H1 (cell line): ENCODE measurements around the gene DEDD2. TPM values are rescaled to one million over a fixed set of nuclear protein-coding genes. Genes with fewer than 3 reads are reported as not detected.

Experiments
- CTCF ChIA-PET: fragments of 300-600 bp; sonication (Branson Sonifier 250); formaldehyde crosslinking; loops from one replicate; lab custom pipeline; 2021; ENCODE audit not compliant: partially characterized antibody; lab: Charles Lee
- POLR2A ChIA-PET: fragments of 300-600 bp; sonication (Branson Sonifier 250); formaldehyde crosslinking; loops from one replicate; lab custom pipeline; 2021; ENCODE audit warnings: inconsistent platforms; ENCODE audit not compliant: partially characterized antibody; lab: Charles Lee
- DNase-seq, 2 experiments: peaks; one replicate each; pipeline versions ENCODE4 v3.0.0 to v3.0.0-alpha.2; 2010 to 2022; ENCODE audit warnings: low spot score in 2 of 2, low read depth in 1 of 2, mixed read lengths in 1 of 2
- FAIRE-seq: peaks from 2 replicates; lab custom pipeline; 2011; peaks lifted over from hg19 to GRCh38; lab: Jason Lieb, UNC
- H2AFZ ChIP-seq: 2 replicates; pipeline ENCODE4 v1.8.1; 2012; ENCODE audit warnings: low read length, inconsistent platforms
- H2AK5ac ChIP-seq: 2 replicates; pipeline ENCODE4 v1.6.1; 2013; ENCODE audit warnings: low read depth, low read length
- H2BK120ac ChIP-seq: replicated peaks from 2 replicates; pipeline ENCODE3; 2013; ENCODE audit warnings: low read depth, low read length, inconsistent platforms
- H2BK12ac ChIP-seq: 2 replicates; pipeline ENCODE4 v1.6.1; 2013; ENCODE audit warnings: low read depth, low read length
- H2BK15ac ChIP-seq: 2 replicates; pipeline ENCODE4 v1.6.1; 2013; ENCODE audit warnings: low read length
- H2BK20ac ChIP-seq: 2 replicates; pipeline ENCODE4 v1.6.1; 2013; ENCODE audit warnings: low read length
- H2BK5ac ChIP-seq: 2 replicates; pipeline ENCODE4 v1.6.1; 2013; ENCODE audit warnings: low read depth, low read length
- H3K14ac ChIP-seq: 2 replicates; pipeline ENCODE4 v1.6.1; 2013; ENCODE audit warnings: inconsistent platforms; ENCODE audit not compliant: insufficient read length
- H3K18ac ChIP-seq: 2 replicates; pipeline ENCODE4 v1.6.1; 2013; ENCODE audit warnings: low read length; ENCODE audit errors: extremely low read depth
- H3K23ac ChIP-seq: 2 replicates; pipeline ENCODE4 v1.6.1; 2013; ENCODE audit warnings: inconsistent platforms; ENCODE audit not compliant: insufficient read length
- H3K23me2 ChIP-seq: 2 replicates; pipeline ENCODE4 v1.6.1; 2013; ENCODE audit warnings: low read depth, low read length
- H3K27ac ChIP-seq: 2 replicates; pipeline ENCODE4 v1.6.1; 2011; ENCODE audit warnings: low read depth, low read length, inconsistent platforms
- H3K27me3 ChIP-seq, 4 experiments: replicated peaks in 1 of 4; 1 replicate in 1 of 4; 2 replicates in 3 of 4; pipeline versions ENCODE4 v1.6.1 to v1.8.1; 2011 to 2013; ENCODE audit warnings: low read length in 3 of 4, mild to moderate bottlenecking in 3 of 4, inconsistent platforms in 2 of 4, mixed read lengths in 2 of 4, moderate library complexity in 1 of 4; ENCODE audit not compliant: control insufficient read depth in 3 of 4, insufficient read depth in 3 of 4; ENCODE audit errors: extremely low read depth in 1 of 4
- H3K36me3 ChIP-seq, 4 experiments: 2 replicates each; pipeline versions ENCODE4 v1.6.1 to v1.8.1; 2011 to 2013; ENCODE audit warnings: mild to moderate bottlenecking in 4 of 4, low read length in 3 of 4, moderate library complexity in 2 of 4, control low read depth in 1 of 4, inconsistent platforms in 1 of 4; ENCODE audit not compliant: insufficient read depth in 4 of 4, control insufficient read depth in 2 of 4
- H3K4ac ChIP-seq: replicated peaks from 2 replicates; pipeline ENCODE3; 2013; ENCODE audit warnings: low read length, low read depth, mixed read lengths, inconsistent platforms; ENCODE audit not compliant: insufficient read length
- H3K4me1 ChIP-seq, 4 experiments: replicated peaks in 1 of 4; 1 replicate in 1 of 4; 2 replicates in 3 of 4; pipeline versions ENCODE4 v1.6.1 to v1.8.1; 2011 to 2013; ENCODE audit warnings: low read length in 3 of 4, inconsistent platforms in 2 of 4, mixed read lengths in 1 of 4; ENCODE audit not compliant: insufficient read depth in 4 of 4, control insufficient read depth in 3 of 4
- H3K4me2 ChIP-seq, 2 experiments: 2 replicates each; pipeline versions ENCODE4 v1.6.1 to v1.8.1; 2011 to 2013; ENCODE audit warnings: low read depth in 2 of 2, low read length in 2 of 2, control low read depth in 1 of 2, inconsistent platforms in 1 of 2, mild to moderate bottlenecking in 1 of 2; ENCODE audit not compliant: insufficient read depth in 1 of 2
- H3K4me3 ChIP-seq, 4 experiments: fragments of 200-600, 300-600 bp in 1 of 4; sonication (generic), shearing (Covaris generic), sonication (Bioruptor Twin) in 1 of 4; 2 replicates each; pipeline versions ENCODE4 v1.5.1 to v1.8.1; 2011 to 2016; ENCODE audit warnings: low read length in 4 of 4, low read depth in 3 of 4, control low read depth in 2 of 4, inconsistent platforms in 2 of 4, mild to moderate bottlenecking in 2 of 4, mixed read lengths in 1 of 4, moderate library complexity in 1 of 4; ENCODE audit not compliant: insufficient read depth in 2 of 4; ENCODE audit errors: extremely low read depth in 1 of 4
- H3K56ac ChIP-seq: replicated peaks from 2 replicates; pipeline ENCODE3; 2013; ENCODE audit warnings: low read depth, mild to moderate bottlenecking, mixed read lengths, low read length, inconsistent platforms; ENCODE audit not compliant: insufficient read length
- H3K79me1 ChIP-seq: 2 replicates; pipeline ENCODE4 v1.6.1; 2013; ENCODE audit warnings: low read depth, low read length, control low read depth
- H3K79me2 ChIP-seq, 2 experiments: 2 replicates each; pipeline versions ENCODE4 v1.6.1 to v1.8.1; 2012 to 2013; ENCODE audit warnings: low read length in 2 of 2, mild to moderate bottlenecking in 2 of 2, inconsistent platforms in 1 of 2; ENCODE audit not compliant: insufficient read depth in 2 of 2, control insufficient read depth in 1 of 2
- H3K9ac ChIP-seq, 4 experiments: replicated peaks in 1 of 4; 1 replicate in 1 of 4; 2 replicates in 3 of 4; pipeline versions ENCODE4 v1.6.1 to v1.8.1; 2011 to 2013; ENCODE audit warnings: low read depth in 3 of 4, low read length in 3 of 4, control low read depth in 2 of 4, mild to moderate bottlenecking in 2 of 4, moderate library complexity in 2 of 4, inconsistent platforms in 1 of 4; ENCODE audit errors: extremely low read depth in 1 of 4
- H3K9me3 ChIP-seq, 2 experiments: 2 replicates each; pipeline versions ENCODE4 v1.6.1 to v1.8.1; 2012 to 2013; ENCODE audit warnings: mild to moderate bottlenecking in 2 of 2, moderate library complexity in 2 of 2, control low read depth in 1 of 2, inconsistent platforms in 1 of 2, low read depth in 1 of 2, low read length in 1 of 2, mixed read lengths in 1 of 2; ENCODE audit not compliant: insufficient read depth in 2 of 2
- H4K20me1 ChIP-seq, 2 experiments: replicated peaks in 1 of 2; 2 replicates each; pipeline versions ENCODE3 to v1.8.1; 2011 to 2013; ENCODE audit warnings: inconsistent platforms in 2 of 2, low read length in 2 of 2, mild to moderate bottlenecking in 1 of 2; ENCODE audit not compliant: insufficient read depth in 2 of 2, control insufficient read depth in 1 of 2
- H4K5ac ChIP-seq: 2 replicates; pipeline ENCODE4 v1.6.1; 2013; ENCODE audit warnings: low read length, low read depth, mixed read lengths, inconsistent platforms; ENCODE audit not compliant: insufficient read length
- H4K8ac ChIP-seq: 2 replicates; pipeline ENCODE4 v1.8.0; 2013; ENCODE audit warnings: mild to moderate bottlenecking, moderate library complexity, low read length, inconsistent platforms; ENCODE audit not compliant: insufficient read depth; ENCODE audit errors: extremely low read depth
- H4K91ac ChIP-seq: replicated peaks from 2 replicates; pipeline ENCODE3; 2013; ENCODE audit warnings: low read length, mixed read lengths, inconsistent platforms; ENCODE audit not compliant: insufficient read length
- ASH2L ChIP-seq: fragments of 200-600, 300-600 bp; sonication (generic); IDR thresholded peaks from one replicate; pipeline ENCODE4 v1.7.1; 2017; ENCODE audit warnings: low read length
- CTBP2 ChIP-seq: IDR thresholded peaks from 2 replicates; pipeline ENCODE4 v1.7.0; 2011; ENCODE audit warnings: borderline replicate concordance, mild to moderate bottlenecking, moderate library complexity, mixed read lengths, low read length; ENCODE audit not compliant: insufficient read depth, insufficient read length
- EGR1 ChIP-seq: IDR thresholded peaks from 2 replicates; pipeline ENCODE4 v1.6.1; 2011; ENCODE audit warnings: low read depth, low read length, borderline replicate concordance
- EZH2 ChIP-seq: fragments of 200-600 bp; sonication (generic); IDR thresholded peaks from 2 replicates; pipeline ENCODE4 v1.7.1; 2012; ENCODE audit warnings: low read depth, mild to moderate bottlenecking, moderate library complexity, low read length, inconsistent platforms; ENCODE audit not compliant: severe bottlenecking
- KDM4A ChIP-seq: IDR thresholded peaks from one replicate; pipeline ENCODE4 v1.7.1; 2012; ENCODE audit warnings: low read depth, mild to moderate bottlenecking, moderate library complexity, low read length, inconsistent platforms; ENCODE audit not compliant: severe bottlenecking
- POU5F1 ChIP-seq: IDR thresholded peaks from 2 replicates; pipeline ENCODE4 v1.6.1; 2011; ENCODE audit warnings: low read depth, mild to moderate bottlenecking, low read length, moderate library complexity
- RBBP5 ChIP-seq: IDR thresholded peaks from 2 replicates; pipeline ENCODE4 v1.7.1; 2012; ENCODE audit warnings: low read depth, mild to moderate bottlenecking, inconsistent platforms, low read length, moderate library complexity, borderline replicate concordance
- RNF2 ChIP-seq: fragments of 200-900, 300-1000 bp; sonication (generic); IDR thresholded peaks from 2 replicates; pipeline ENCODE4 v1.7.1; 2016; ENCODE audit warnings: borderline replicate concordance, low read depth, mild to moderate bottlenecking, antibody characterized with exemption, low read length; ENCODE audit not compliant: poor library complexity, severe bottlenecking; ENCODE audit errors: missing control alignments
- SP1 ChIP-seq: IDR thresholded peaks from 2 replicates; pipeline ENCODE4 v1.6.1; 2011; ENCODE audit warnings: low read depth, low read length
- SP4 ChIP-seq: IDR thresholded peaks from 2 replicates; pipeline ENCODE4 v1.6.1; 2012; ENCODE audit warnings: low read length, inconsistent platforms
- SUZ12 ChIP-seq: fragments of 200-600 bp; sonication (generic); IDR thresholded peaks from 2 replicates; pipeline ENCODE4 v1.6.1; 2012; ENCODE audit warnings: mild to moderate bottlenecking, inconsistent platforms, low read length, moderate library complexity, mixed read lengths
- TCF12 ChIP-seq: IDR thresholded peaks from 2 replicates; pipeline ENCODE4 v1.6.1; 2011; ENCODE audit warnings: low read depth, mild to moderate bottlenecking, low read length
- WGBS, 2 experiments: shearing (Covaris generic) in 1 of 2; methylation state at CpG; one replicate each; pipeline versions ENCODE4 v1.1.6 to v1.1.7; 2013 to 2015; ENCODE audit warnings: low lambda C conversion rate in 2 of 2, mixed read lengths in 2 of 2, inconsistent platforms in 1 of 2, low coverage in 1 of 2, missing lambda C conversion rate in 1 of 2; ENCODE audit not compliant: insufficient replicate concordance in 2 of 2, insufficient coverage in 1 of 2, insufficient read length in 1 of 2; ENCODE audit errors: extremely low coverage in 1 of 2, missing lambda C conversion rate in 1 of 2; 5-methylcytosine and 5-hydroxymethylcytosine counted together
- polyA plus RNA-seq, 7 experiments: library from polyadenylated mRNA; depleted of rRNA in 3 of 7; stranded (reverse) in 5 of 7; unstranded in 2 of 7; fragments of >200 nt in 5 of 7; fragments of 200-250 nt in 2 of 7; gene quantifications; 1 replicate in 5 of 7; 2 replicates in 1 of 7; 4 replicates in 1 of 7; pipeline versions ENCODE4 v1.2.1 to v1.2.3, GENCODE V29; 2011 to 2013; ENCODE audit warnings: missing spikeins in 2 of 7, mixed read lengths in 2 of 7
- total RNA-seq: library from RNA; stranded (reverse); fragmentation: NEBNext Ultra II Directional; extraction: Animal tissue kit (Norgen Biotek cat#: 25700); gene quantifications from 2 replicates; pipeline ENCODE4 v1.2.1, GENCODE V29; 2021

DEDD2 gene
- total and polyA plus RNA-seq, 2 of the 8 experiments (the other 6 are each of a cell fraction or from before 2014, with no cell fraction given), result 37.8 to 65.0 TPM

GRCh38 chr19:42175952-42176648, 41.4 kb downstream of the DEDD2 start:
- peaks cover 7 to 8% of the 10 kb centered on the region in 2 experiments for H4K20me1 ChIP-seq
- peaks cover 0 to 10% (median 7%) of the 10 kb centered on the region in 4 experiments; a peak in 5 of 7 replicates for H3K4me1 ChIP-seq

More at GRCh38 chr19:42175952-42176648, 41.4 kb downstream of the DEDD2 start:
- WGBS, 2 experiments, result 3% methylated on average over 19 of the region's 34 CpGs; no CpG with 5 or more reads in 1 of the 2 experiments
- Histone ChIP-seq H3K79me1 (no peaks in the 10 kb centered on the region), H4K91ac (no peak overlapping the region), H4K5ac (no peak overlapping the region), H3K79me2 (no peaks in the 10 kb centered on the region), H3K27ac (no peak overlapping the region), H3K4ac (no peak overlapping the region), H2AFZ (no peak overlapping the region), H3K36me3 (no peaks in the 10 kb centered on the region), H2BK5ac (no peak overlapping the region), H3K27me3 (peaks cover 40 to 73% (median 61%) of the 10 kb centered on the region in 4 experiments), H4K8ac (no peak overlapping the region), H3K56ac (no peak overlapping the region)
- POLR2A ChIA-PET, result interaction anchor here (0.6 to 2.3 kb wide), 13 partner anchors 8 to 1575 kb away, joined by 3 to 8 read pairs (median 4); no protein-coding TSS in a partner anchor
- no peak for FAIRE-seq
- TF ChIP-seq SUZ12 (peak; percentile 82; the same call in 1 of the 2 replicates), SP1 (no peak), EZH2 (peak; percentile 79), EGR1 (no peak; the same call in 1 of the 2 replicates), POU5F1 (no peak), RBBP5 (peak; percentile 36; the same call in 1 of the 2 replicates), SP4 (no peak), KDM4A (peak; percentile 22), TCF12 (no peak), RNF2 (peak; percentile 67), ASH2L (peak; percentile 46), CTBP2 (peak; percentile 78)
- TF ChIP-seq, all 59 proteins: peak for 7
- H3K4me3 ChIP-seq, result peak overlapping the region; percentile 28 to 79 (median 48); a peak in 7 of 8 replicates
- no peak overlapping the region; the same call in 1 of the 2 replicates for H3K18ac ChIP-seq
- H2BK15ac ChIP-seq, result no peak overlapping the region
- H3K4me2 ChIP-seq, result peak overlapping the region; percentile 69 to 95
- no peak for DNase-seq
- H3K23ac ChIP-seq, result no peak overlapping the region
- H3K23me2 ChIP-seq, result peaks cover 8% of the 10 kb centered on the region; the same call in 1 of the 2 replicates
- no peak overlapping the region for H2BK120ac ChIP-seq
- no peaks in the 10 kb centered on the region for H3K9me3 ChIP-seq
- no peak overlapping the region for H3K14ac ChIP-seq
- no peak overlapping the region for H2BK20ac ChIP-seq
- CTCF ChIA-PET, result interaction anchor here (0.7 to 3.8 kb wide), 16 partner anchors 9 to 137 kb away, joined by 3 to 23 read pairs (median 4); partner anchors contain the start of gene POU2F2
- H3K9ac ChIP-seq, result no peak overlapping the region; a peak in 1 of 7 replicates
- no peak overlapping the region for H2AK5ac ChIP-seq
- no peak overlapping the region for H2BK12ac ChIP-seq
